Thyroid gland (tissue), 4 donors: ENCODE results near the gene ITFG1.

Experiments used
- POLR2A ChIP-seq, 2 donors: fragments of 450-650 bp; IDR thresholded peaks; one replicate each; pipeline ENCODE4 v1.6.1; 2017; ENCODE audit warnings: antibody characterized with exemption in 2 of 2, mild to moderate bottlenecking in 2 of 2, moderate library complexity in 1 of 2
- TF ChIP-seq, protein P1 (sequence below), 6 experiments: fragments of 200-600 bp in 3 of 6; fragments of 450-650 bp in 3 of 6; sonication (generic) in 3 of 6; IDR thresholded peaks; one replicate each; pipeline ENCODE4 v1.5.1; 2016 to 2019; ENCODE audit warnings: antibody characterized with exemption in 6 of 6, mild to moderate bottlenecking in 2 of 6, inconsistent platforms in 1 of 6, moderate library complexity in 1 of 6

DNA sequence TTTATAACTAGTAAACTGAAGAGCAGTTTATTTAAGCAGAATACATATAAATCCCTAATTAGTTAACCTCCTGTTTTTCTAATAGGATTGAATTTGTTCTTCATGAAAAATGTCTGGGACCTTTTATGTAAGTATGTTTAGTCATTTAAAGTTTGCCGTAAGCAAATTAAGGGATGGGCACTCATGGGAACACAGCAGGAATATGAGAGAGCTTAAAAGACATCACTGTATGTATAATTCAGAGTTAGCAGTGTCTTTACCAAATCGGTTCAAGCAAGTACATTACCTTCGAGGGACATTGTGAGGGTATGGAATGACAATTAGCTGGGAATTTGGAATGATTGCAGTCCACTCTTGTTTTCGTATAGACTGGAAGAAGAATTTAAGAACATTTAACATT lies 299.4 kb downstream of the ITFG1 start:
- TF ChIP-seq, protein P1, sequence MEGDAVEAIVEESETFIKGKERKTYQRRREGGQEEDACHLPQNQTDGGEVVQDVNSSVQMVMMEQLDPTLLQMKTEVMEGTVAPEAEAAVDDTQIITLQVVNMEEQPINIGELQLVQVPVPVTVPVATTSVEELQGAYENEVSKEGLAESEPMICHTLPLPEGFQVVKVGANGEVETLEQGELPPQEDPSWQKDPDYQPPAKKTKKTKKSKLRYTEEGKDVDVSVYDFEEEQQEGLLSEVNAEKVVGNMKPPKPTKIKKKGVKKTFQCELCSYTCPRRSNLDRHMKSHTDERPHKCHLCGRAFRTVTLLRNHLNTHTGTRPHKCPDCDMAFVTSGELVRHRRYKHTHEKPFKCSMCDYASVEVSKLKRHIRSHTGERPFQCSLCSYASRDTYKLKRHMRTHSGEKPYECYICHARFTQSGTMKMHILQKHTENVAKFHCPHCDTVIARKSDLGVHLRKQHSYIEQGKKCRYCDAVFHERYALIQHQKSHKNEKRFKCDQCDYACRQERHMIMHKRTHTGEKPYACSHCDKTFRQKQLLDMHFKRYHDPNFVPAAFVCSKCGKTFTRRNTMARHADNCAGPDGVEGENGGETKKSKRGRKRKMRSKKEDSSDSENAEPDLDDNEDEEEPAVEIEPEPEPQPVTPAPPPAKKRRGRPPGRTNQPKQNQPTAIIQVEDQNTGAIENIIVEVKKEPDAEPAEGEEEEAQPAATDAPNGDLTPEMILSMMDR (IDR thresholded peaks at IDR 0.05), result no peak
- TF ChIP-seq POLR2A (IDR thresholded peaks at IDR 0.05), result no peak
